Glomerular endothelial cell (primary cell): Measurements from ENCODE around the gene ERCC2. TPM values are rescaled to one million over a fixed set of nuclear protein-coding genes. Genes with fewer than 3 reads are reported as not detected.
"Not testable (repeated sequence)": the region's sequence is repeated elsewhere in the genome, so short reads cannot be mapped to it uniquely, and the experiment has no call there.

Experiments
- DNase-seq: peaks from one replicate; pipeline ENCODE4 v3.0.0-alpha.2; 2011; ENCODE audit warnings: low read depth, low spot score; ENCODE audit errors: extremely low read depth
- total RNA-seq: library from RNA; depleted of rRNA; stranded (reverse); fragments of >200 nt; gene quantifications from 2 replicates; pipeline ENCODE4 v1.2.3, GENCODE V29; 2015

Gene ERCC2
- total RNA-seq = 41.9 and 51.5 TPM in 2 replicates

DNA sequence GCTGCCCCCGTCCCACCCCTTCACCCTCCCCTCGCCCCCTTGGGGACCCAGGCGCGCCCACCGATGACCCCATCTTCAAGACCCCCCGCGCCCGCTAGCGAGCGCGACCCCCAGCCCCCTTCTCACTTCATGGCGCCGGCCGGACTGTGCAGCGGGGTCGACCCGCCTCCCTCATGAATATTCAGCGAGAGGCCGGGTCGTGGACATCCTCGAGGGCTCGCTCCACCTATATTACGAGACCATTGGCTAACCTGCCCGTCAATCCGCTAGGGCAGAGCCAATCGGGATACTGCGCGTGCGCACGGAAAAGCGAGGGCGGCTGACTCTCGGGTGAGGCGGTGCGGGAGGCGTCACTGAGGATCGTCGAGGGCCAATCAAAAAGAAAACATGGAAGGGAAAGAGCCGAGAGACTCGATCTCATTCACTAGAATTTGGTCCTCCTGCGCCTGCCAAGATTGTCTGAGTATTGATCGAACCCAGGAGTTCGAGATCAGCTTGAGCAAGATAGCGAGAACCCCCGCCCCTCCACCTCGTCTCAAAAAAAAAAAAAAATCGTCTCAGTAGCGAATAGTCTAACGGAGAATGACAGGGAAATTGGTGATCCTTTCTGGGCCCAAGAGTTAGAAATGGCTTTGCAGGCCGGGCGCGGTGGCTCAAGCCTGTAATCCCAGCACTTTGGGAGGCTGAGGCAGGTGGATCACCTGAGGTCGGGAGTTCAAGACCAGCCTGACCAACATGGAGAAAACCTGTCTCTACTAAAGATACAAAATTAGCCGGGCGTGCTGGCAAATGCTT lies at the start of gene ERCC2:
ERCC2 (minus strand) TSS at position 164 of the 795 bp plus-strand sequence; CDS start at position 131, 33 bp downstream.
- DNase-seq = peak; percentile 93

DNA sequence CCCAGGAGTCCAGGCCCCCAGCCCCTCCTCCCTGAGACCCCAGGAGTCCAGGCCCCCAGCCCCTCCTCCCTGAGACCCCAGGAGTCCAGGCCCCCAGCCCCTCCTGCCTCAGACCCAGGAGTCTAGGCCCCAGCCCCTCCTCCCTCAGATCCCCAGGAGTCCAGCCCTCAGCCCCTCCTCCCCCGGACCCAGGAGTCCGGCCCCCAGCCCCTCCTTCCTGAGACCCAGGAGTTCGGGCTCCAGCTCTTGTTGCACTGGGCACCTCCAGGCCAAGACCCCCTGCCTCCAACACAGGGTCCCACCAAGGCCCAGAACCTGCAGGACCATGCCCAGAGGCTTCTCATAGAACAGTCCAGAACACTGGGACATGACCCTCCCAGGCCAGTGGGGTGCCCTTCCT lies 49.5 kb upstream of the ERCC2 start:
- no peak for DNase-seq

DNA sequence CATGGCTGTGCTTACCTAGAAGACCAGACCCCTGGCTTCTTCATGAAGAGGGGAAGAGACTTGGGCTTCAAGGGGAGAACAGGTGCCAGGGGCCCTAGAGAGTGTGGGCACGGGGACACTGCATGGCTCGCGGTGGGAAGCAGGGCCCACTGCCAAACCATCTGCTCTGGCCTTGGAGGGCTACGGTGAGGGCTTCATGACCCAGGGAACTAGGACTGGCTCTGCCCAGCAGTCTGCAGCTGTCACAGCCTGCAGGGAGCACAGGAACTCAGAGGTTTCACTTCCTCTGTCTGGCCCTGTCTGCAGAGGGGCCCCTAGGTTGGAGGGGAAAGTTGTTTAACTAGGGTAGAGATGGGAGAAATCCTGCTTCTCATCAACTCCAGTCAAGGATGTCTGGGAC lies 49.0 kb upstream of the ERCC2 start:
- DNase-seq = no peak

DNA sequence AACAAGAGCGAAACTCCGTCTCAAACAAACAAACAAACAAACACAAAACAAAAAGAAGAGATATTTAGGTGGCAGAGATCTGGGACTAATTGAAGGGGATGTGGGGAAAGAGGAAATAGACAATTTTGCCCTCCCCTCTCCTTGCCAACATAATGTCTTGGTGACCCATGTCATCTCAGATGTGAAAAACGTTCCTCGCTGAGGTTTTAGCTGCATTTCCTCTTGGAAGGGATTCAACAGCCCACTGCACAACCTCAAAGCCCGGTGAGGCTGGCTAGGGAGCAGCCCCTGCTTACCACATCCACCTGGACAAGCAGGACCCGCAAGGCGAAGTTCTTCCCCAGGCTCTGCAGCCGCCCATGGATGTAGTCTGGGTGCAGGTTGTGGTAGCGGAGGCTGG lies 48.4 kb upstream of the ERCC2 start:
- no peak for DNase-seq

DNA sequence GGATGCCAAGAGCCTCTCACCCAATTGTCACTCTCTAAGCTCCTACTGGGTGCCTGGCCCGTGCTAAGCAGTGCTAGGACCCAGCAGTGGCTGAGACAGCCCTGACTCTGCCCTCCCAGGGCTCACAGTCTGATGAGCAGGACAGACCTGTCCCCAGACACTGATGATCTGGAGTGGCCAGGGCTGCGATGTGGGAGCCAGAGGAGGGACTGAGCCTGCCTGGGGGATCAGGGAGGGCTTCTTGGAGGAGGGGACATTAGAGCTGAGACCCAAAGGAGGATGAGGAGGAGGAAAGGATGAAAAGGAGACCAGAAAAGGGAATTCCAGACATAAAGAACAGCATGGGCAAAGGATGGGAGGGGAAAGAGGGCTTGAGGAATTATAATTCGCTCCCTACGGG lies 46.8 kb upstream of the ERCC2 start:
- DNase-seq = no peak

DNA sequence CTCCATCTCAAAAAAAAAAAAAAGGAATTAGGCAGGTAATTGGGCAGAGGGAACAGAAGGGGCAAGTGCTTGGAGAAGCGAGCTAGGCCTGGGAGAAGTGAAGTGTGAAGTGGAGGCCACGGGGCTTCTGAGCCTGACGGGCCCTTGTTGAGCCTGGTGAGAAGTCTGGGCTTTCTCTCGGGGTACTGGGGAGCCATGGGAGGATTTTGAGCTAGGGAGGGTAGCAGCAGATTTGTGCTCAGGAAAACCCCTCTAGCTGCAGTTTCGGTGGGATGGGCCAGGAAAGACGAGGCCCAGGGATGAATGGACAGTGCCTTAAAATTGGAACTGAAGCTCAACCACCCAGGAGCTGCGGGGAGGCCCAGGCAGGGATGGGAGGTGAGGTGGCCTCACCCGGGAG lies 44.1 kb upstream of the ERCC2 start:
- DNase-seq = no peak

DNA sequence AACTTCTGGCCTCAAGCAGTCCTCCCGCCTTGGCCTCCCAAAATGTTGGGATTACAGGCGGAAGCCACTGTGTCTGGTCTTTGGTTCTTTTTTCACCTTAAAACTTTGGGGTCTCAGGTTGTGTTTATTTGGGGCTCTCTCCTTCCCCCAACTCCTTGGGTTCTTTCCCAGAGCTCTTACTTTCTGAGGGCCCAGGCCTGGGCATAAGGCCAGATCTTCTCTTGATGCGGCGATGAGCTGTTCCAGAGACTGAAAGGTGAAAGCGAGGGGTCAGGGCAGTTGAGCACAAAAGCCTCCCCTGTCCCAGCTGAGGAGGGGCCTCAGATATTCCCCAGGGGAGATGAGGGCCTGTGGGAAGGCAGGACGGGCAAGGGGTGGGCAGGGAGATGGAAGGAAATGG lies 43.1 kb upstream of the ERCC2 start:
- no peak for DNase-seq

DNA sequence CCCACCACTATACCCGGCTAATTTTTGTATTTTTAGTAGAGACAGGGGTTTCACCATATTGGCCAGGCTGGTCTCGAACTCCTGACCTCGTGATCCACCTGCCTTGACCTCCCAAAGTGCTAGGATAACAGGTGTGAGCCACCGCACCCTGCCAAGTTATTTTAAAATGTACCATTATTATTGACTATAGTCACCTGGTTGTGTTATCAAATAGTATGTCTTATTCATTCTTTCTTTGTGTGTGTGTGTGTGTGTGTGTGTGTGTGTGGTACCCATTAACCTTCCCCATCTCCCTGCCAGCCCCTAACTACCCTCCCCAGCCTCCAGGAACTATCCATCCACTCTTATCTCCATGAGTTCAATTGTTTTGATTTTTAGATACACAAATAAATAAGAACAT lies 40.0 kb upstream of the ERCC2 start:
- not testable (repeated sequence) for DNase-seq

DNA sequence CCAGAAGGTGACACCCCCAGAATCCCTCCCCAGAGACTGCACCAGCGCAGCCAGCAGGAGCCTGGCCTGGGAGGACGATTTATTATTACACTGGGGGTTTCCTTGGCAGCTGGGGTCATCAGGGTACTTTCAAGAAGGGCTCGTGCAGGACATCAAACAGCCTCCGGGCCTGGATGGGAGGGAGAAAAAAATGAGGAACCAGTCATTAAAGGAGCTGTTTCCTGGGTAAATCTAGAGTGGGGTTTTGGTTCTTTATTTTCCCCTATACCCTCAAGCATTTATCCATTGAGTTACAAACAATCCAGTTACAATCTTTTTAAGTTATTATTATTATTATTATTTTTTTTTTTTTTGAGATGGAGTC lies 39.2 kb upstream of the ERCC2 start:
- DNase-seq = no peak

DNA sequence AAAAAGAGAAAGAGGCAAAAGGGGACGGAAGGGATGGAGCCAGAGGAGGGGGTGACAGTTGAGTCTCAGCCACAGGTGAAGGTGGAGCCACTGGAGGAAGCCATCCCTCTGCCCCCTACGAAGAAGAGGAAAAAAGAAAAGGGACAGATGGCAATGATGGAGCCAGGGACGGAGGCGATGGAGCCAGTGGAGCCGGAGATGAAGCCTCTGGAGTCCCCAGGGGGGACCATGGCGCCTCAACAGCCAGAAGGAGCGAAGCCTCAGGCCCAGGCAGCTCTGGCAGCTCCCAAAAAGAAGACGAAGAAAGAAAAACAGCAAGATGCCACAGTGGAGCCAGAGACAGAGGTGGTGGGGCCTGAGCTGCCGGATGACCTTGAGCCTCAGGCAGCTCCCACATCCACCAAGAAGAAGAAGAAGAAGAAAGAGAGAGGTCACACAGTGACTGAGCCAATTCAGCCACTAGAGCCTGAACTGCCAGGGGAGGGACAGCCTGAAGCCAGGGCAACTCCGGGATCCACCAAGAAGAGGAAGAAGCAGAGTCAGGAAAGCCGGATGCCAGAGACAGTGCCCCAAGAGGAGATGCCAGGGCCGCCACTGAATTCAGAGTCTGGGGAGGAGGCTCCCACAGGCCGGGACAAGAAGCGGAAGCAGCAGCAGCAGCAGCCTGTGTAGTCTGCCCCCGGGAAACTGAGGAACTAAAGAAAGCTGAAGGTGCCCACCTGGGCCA lies 38.6 kb upstream of the ERCC2 start:
- DNase-seq = no peak

DNA sequence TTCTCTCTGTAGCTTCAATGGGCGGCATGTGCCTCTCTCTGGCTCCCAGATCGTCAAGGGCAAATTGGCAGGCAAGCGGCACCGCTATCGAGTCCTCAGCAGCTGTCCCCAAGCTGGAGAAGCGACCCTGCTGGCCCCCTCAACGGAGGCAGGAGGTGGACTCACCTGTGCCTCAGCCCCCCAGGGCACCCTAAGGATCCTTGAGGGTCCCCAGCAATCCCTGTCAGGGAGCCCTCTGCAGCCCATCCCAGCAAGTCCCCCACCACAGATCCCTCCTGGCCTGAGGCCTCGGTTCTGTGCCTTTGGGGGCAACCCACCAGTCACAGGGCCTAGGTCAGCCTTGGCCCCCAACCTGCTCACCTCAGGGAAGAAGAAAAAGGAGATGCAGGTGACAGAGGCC lies 37.7 kb upstream of the ERCC2 start:
- no peak for DNase-seq

DNA sequence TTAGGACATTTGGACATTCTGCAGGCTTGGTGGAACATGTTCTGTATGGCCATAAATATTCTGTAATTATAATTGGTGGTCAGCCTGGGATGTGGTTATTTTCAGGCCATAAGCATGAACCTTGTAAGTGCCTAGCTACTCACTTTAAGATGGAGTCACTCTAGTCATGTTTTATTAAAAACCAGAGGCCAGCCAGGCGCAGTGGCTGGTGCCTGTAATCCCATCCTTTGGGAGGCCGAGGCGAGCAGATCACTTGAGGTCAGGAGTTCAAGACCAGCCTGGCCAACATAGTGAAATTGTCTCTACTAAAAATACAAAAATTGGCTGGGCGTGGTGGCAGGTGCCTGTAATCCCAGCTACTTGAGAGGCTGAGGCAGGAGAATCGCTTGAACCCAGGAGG lies 37.2 kb upstream of the ERCC2 start:
- not testable (repeated sequence) for DNase-seq

DNA sequence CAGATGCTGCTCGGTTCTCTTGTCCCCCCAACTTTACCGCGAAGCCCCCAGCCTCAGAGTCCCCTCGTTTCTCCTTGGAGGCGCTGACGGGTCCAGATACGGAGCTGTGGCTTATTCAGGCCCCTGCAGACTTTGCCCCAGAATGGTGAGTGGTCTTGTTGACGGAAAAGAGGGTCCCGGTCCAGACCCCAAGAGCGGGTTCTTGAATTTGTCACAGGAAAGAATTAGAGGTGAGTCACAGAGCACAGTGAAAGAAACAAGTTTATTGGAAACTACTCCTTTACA lies 36.7 kb upstream of the ERCC2 start:
- DNase-seq = no peak

DNA sequence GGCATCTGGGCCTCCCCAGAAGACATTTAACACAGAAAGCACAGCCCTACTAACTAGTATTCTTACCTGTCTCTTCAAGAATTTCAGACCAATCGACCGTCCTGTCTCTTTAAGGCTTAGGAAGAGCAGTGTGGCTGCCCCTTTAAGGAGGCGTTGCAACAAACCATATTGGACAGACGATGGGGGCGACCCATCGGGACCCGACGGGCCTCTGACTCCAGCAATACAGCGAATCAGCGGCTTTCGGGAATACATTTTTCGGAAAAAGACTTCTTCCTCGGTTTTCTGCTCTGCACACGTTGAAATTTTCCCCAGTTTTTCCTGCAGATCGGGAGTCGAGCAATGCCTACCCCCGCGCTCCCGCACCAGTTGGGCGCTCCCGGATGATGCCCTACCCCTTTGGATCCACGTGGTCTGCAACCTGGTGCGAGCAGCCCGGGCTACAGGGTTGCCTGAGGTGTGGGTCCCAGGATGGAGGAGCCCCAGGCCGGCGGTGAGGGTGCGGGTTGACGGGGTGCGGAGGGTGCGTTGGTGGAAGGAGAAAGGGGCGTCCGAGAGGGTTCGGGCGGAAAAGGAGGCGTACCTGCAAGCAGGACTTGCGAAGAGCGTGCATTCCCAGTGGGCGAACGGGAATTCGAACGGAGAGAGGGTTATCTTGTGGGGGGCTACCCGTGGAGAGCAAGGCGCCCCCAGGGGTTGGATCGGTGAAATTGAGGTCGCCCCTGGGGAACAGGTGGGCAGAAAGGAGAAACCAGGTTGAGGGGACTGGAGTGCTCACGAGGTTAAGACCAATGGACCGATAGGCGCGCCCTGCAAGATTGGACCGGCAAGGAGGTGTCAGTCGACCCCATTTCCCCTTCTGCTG lies 36.1 kb upstream of the ERCC2 start, which contains the start of gene POLR1G:
POLR1G (plus strand) TSS at position 419 of the 865 bp plus-strand sequence; CDS start at position 472, 53 bp downstream.
- peak; percentile 56 for DNase-seq

DNA sequence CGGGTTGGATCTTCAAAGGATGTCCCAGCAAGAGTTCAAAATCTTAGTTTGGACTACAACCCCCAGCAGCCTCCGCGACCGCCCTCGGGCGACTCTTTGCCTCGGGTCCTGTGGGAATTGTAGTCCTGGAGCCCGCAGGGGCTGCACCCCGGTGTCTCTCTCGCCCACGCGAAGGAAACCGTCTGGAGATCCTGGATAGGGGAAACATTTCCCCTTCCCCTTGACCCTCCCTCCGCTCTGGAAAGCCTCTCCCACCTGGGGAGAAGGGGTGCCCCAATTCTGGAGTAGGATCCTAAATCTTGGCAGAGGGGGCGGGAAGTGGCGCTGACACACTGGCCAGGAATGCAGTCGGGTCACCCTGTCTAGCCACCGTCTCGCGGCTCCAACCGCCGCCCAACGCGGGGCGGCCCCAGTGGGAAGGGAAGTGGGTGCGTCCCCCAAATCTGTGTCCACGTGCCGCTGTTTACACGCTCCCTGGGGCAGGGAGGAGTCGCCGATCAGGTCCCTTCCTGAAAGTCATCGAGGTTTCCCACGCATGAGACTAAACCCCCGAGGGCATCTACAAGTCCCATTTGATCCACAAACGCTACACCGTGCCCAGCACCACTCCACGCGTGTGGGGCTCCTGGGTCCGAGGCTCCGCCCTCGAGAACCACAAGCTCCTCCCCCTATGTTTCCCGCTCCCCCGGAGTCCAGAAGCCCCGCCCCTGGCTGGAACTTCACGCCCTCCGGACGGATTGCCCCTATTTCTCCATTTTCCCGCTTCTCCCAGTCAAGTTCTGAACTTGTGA lies 35.3 kb upstream of the ERCC2 start:
- DNase-seq = peak; percentile 52

DNA sequence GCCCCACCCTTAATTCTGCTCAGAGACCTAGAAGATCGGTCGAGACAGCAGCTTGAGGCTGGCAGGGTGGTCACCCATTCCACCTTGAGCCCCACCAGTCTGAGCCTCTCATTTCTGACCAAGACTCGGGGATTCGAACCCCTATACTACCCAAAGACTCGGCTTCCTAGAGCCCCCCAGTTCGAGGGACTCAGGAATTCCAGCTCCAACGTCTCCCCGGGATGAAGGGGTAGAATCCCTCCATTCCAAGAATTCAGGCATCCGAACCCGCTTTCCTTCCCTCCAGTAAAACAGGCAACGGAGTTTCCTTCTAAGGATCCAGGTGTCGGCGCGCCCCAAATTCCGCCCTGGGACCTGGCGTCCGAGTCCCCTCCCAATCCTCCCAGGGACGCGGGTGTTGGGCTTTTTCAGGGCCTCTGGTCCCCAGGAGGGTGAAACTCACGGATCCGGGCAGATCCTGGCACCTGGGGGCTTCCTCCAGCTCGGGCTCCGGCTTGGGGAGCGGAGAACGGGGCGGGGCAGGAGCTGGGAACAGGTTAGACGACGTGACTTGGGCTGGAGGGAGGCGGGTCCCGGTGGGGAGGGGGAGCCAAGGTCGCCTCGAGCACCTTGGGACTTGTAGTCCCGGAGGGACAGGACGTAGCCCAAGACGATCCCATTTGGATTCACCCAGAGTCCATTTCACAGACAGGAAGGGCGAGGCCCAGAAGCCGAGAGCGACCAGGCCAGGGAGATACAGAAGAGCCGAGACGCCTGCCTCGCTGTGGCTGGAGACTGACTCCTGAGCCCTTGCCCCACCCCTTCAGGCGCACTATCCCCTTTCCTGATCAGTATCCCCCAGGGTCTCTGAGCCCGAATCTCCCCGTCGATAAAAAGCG lies 34.4 kb upstream of the ERCC2 start, which contains the start of gene PPP1R13L:
PPP1R13L (minus strand) TSS at position 513 of the 878 bp plus-strand sequence. CDS start 6,751 bp downstream, outside the sequence.
- peak; percentile 33 for DNase-seq

DNA sequence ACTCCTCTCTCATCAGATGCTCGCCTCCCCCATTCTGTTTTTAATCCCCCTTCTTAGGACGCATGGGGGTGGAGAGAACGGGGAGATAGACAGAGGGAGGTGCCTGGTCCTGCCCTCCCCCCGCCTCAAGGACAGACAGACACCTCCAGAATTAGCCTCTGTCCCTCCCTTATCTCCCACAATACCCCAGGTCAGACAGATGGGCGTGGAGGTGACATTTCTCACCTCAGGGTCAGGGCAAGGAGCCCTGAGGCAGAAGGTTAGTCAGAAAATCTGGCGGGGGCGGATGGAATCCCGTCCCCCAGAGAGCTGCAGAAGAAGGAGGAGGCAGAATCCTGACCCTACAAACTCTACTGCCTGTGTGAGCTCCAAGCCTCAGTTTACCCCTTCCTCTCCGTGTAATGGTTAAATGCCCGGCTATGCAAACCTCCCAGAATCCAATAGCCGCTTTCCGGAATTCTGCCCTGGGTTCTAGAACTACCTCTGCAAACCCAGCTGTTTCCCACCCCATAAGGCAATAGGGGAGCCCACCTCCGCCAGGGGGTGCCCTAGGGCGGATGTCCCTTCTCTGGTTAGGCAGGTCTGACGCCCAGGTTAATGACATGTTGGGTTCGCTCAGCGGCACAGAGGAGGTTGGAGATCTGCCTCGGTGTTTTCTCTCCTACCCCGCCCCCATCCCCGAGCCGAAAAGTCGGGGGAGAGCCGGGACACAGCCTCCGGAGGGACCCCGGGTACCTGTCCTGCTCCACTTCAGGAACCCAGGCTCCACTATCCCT lies 33.6 kb upstream of the ERCC2 start:
- DNase-seq = no peak

DNA sequence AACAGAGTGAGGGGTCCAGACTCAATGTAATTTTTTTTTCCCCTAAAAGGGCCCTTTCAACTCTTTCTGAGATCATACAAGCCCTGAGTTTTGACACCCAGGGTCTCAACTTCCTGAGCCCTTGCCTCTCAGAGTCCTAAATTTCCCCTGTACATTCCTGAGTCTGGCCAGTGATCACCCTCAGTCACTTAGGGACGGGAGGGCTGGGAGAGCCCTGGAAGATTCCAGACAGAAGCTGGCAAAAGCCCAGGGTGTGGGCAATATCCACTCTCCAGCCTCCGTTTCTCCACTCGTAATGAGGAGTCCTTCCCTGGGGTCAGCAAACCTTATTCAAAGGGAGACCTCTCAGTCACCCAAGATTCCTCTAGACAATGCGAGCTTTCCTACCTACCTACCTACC lies 32.9 kb upstream of the ERCC2 start:
- no peak for DNase-seq
